Neural cell (in vitro differentiated cells): ENCODE results near the gene ARF1. TPM values are rescaled to one million over a fixed set of nuclear protein-coding genes. Genes with fewer than 3 reads are reported as not detected.

Experiments used
- H2AFZ ChIP-seq: fragments of 200-600, 300-800 bp; sonication (generic), shearing (Covaris generic); 2 replicates; pipeline ENCODE4 v1.6.0; 2014; ENCODE audit warnings: low read depth, mild to moderate bottlenecking, antibody characterized with exemption, low read length, moderate library complexity
- H3F3A ChIP-seq: fragments of 200-600 bp; shearing (Covaris generic); 2 replicates; pipeline ENCODE4 v1.6.1; 2016; ENCODE audit warnings: mild to moderate bottlenecking, moderate library complexity, mixed read lengths, antibody characterized with exemption, low read length; ENCODE audit not compliant: insufficient read depth, poor library complexity, severe bottlenecking
- H3K27ac ChIP-seq: fragments of 200-600, 300-800 bp; sonication (generic), shearing (Covaris generic); 2 replicates; pipeline ENCODE4 v1.5.1; 2014; ENCODE audit warnings: mild to moderate bottlenecking, low read length, moderate library complexity
- H3K27me3 ChIP-seq: fragments of 300-800, 200-600 bp; sonication (generic), shearing (Covaris generic); 2 replicates; pipeline ENCODE4 v1.6.0; 2014; ENCODE audit warnings: mild to moderate bottlenecking, low read depth, low read length, moderate library complexity; ENCODE audit not compliant: insufficient read depth
- H3K36me3 ChIP-seq: fragments of 300-800, 200-600 bp; sonication (generic), shearing (Covaris generic); 2 replicates; pipeline ENCODE4 v1.5.1; 2014; ENCODE audit warnings: mild to moderate bottlenecking, antibody characterized with exemption, low read length, moderate library complexity; ENCODE audit not compliant: insufficient read depth
- H3K4me2 ChIP-seq: fragments of 300-800, 200-600 bp; sonication (generic), shearing (Covaris generic); 2 replicates; pipeline ENCODE4 v1.6.0; 2014; ENCODE audit warnings: mild to moderate bottlenecking, low read length
- H3K4me3 ChIP-seq: fragments of 300-800, 200-600 bp; sonication (generic), shearing (Covaris generic); 2 replicates; pipeline ENCODE4 v1.5.1; 2014; ENCODE audit warnings: mild to moderate bottlenecking, low read length, moderate library complexity
- H3K79me2 ChIP-seq: fragments of 200-600 bp; shearing (Covaris generic); replicated peaks from 2 replicates; pipeline ENCODE4 v1.6.0; 2014; ENCODE audit warnings: mild to moderate bottlenecking, low read length, moderate library complexity; ENCODE audit not compliant: insufficient read depth
- H3K9ac ChIP-seq: fragments of 300-800, 200-600 bp; sonication (generic), shearing (Covaris generic); 2 replicates; pipeline ENCODE4 v1.6.1; 2016; ENCODE audit warnings: mild to moderate bottlenecking, low read length, mixed read lengths
- H3K9me2 ChIP-seq: fragments of 200-600 bp; shearing (Covaris generic); 2 replicates; pipeline ENCODE4 v1.6.1; 2016; ENCODE audit warnings: mild to moderate bottlenecking, low read length, mixed read lengths; ENCODE audit not compliant: insufficient read depth
- H3K9me3 ChIP-seq: fragments of 200-600, 300-800 bp; sonication (generic), shearing (Covaris generic); 2 replicates; pipeline ENCODE4 v1.6.1; 2016; ENCODE audit warnings: mild to moderate bottlenecking, mixed run types, low read length, moderate library complexity, mixed read lengths
- H4K20me1 ChIP-seq: fragments of 200-600 bp; shearing (Covaris generic); 2 replicates; pipeline ENCODE4 v1.6.1; 2016; ENCODE audit warnings: mild to moderate bottlenecking, mixed run types; ENCODE audit not compliant: insufficient read depth
- EZH2 ChIP-seq: fragments of 200-600, 300-800 bp; shearing (Covaris generic), sonication (generic); IDR thresholded peaks from 2 replicates; pipeline ENCODE4 v1.6.1; 2014; ENCODE audit warnings: antibody characterized with exemption, low read length, borderline replicate concordance, mild to moderate bottlenecking; ENCODE audit not compliant: insufficient read depth, poor library complexity, severe bottlenecking
- MXI1 ChIP-seq: fragments of 450-650 bp; conservative IDR thresholded peaks from 2 replicates; pipeline ENCODE4 v1.6.1; 2014; ENCODE audit warnings: antibody characterized with exemption, mild to moderate bottlenecking; ENCODE audit not compliant: poor library complexity, severe bottlenecking
- POLR2AphosphoS5 ChIP-seq: IDR thresholded peaks from 2 replicates; pipeline ENCODE4 v1.6.1; 2012
- RAD21 ChIP-seq: fragments of 450-650 bp; conservative IDR thresholded peaks from 2 replicates; pipeline ENCODE4 v1.6.1; 2014; ENCODE audit warnings: antibody characterized with exemption, mild to moderate bottlenecking, moderate library complexity
- TAF1 ChIP-seq: IDR thresholded peaks from 2 replicates; pipeline ENCODE4 v1.6.1; 2012; ENCODE audit warnings: low read depth
- polyA plus RNA-seq: library from polyadenylated mRNA; depleted of rRNA; stranded (reverse); fragments of >200 nt; gene quantifications from 2 replicates; pipeline ENCODE4 v1.2.3, GENCODE V29; 2014
- TF ChIP-seq, protein P1 (sequence below): fragments of 450-650 bp; IDR thresholded peaks from 2 replicates; pipeline ENCODE4 v1.5.1; 2014; ENCODE audit warnings: antibody characterized with exemption, mild to moderate bottlenecking, moderate library complexity; ENCODE audit not compliant: poor library complexity, severe bottlenecking

Gene ARF1
- polyA plus RNA-seq, 1 donor from 2014 or later, result 168 TPM

- Histone ChIP-seq H3K79me2 (peaks cover 26% of the 10 kb centered on the region), H3K36me3 (no peaks in the 10 kb centered on the region), H3F3A (no peaks in the 10 kb centered on the region), H3K4me2 (no peak overlapping the region), H3K4me3 (peak overlapping the region; percentile 69), H3K9me3 (no peaks in the 10 kb centered on the region), H2AFZ (no peak overlapping the region), H3K27ac (no peak overlapping the region), H3K9ac (no peak overlapping the region), H3K27me3 (peaks cover under 1% of the 10 kb centered on the region), H4K20me1 (peaks cover 16% of the 10 kb centered on the region), H3K9me2 (no peaks in the 10 kb centered on the region)
- TF ChIP-seq MXI1, result no peak
- TF ChIP-seq, protein P1, sequence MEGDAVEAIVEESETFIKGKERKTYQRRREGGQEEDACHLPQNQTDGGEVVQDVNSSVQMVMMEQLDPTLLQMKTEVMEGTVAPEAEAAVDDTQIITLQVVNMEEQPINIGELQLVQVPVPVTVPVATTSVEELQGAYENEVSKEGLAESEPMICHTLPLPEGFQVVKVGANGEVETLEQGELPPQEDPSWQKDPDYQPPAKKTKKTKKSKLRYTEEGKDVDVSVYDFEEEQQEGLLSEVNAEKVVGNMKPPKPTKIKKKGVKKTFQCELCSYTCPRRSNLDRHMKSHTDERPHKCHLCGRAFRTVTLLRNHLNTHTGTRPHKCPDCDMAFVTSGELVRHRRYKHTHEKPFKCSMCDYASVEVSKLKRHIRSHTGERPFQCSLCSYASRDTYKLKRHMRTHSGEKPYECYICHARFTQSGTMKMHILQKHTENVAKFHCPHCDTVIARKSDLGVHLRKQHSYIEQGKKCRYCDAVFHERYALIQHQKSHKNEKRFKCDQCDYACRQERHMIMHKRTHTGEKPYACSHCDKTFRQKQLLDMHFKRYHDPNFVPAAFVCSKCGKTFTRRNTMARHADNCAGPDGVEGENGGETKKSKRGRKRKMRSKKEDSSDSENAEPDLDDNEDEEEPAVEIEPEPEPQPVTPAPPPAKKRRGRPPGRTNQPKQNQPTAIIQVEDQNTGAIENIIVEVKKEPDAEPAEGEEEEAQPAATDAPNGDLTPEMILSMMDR, result no peak
- no peak for TF ChIP-seq EZH2
- no peak for TF ChIP-seq TAF1
Observed at GRCh38 chr1:228142701-228143136, 60.2 kb downstream of the ARF1 start.

- Histone ChIP-seq H3K9me3 (no peaks in the 10 kb centered on the region), H3K79me2 (peaks cover 26% of the 10 kb centered on the region)
Observed at GRCh38 chr1:228143480-228144192, 61.1 kb downstream of the ARF1 start.

More at GRCh38 chr1:228143480-228144192, 61.1 kb downstream of the ARF1 start:
- Histone ChIP-seq H3K9me2 (no peaks in the 10 kb centered on the region), H4K20me1 (peaks cover 16% of the 10 kb centered on the region), H3K36me3 (no peaks in the 10 kb centered on the region), H2AFZ (no peak overlapping the region), H3K4me3 (peak overlapping the region; percentile 69), H3F3A (no peaks in the 10 kb centered on the region), H3K27me3 (no peaks in the 10 kb centered on the region), H3K4me2 (no peak overlapping the region), H3K9ac (no peak overlapping the region), H3K27ac (no peak overlapping the region)
- TF ChIP-seq POLR2AphosphoS5 (no peak), EZH2 (no peak), RAD21 (no peak), MXI1 (no peak)
- TF ChIP-seq, protein P1, result no peak
